Stimulated activated CD8-positive, alpha-beta memory T cell treated with anti-CD3 and anti-CD28 coated beads, Interleukin-4, amount 100 ng/mL, for 1 hour (primary cell): Measurements from ENCODE around the gene MYBPC2.
"Not testable (repeated sequence)": the region's sequence is repeated elsewhere in the genome, so short reads cannot be mapped to it uniquely, and the experiment has no call there.

Experiments used
- DNase-seq, 2 donors: peaks; one replicate each; pipeline ENCODE4 v3.0.0-alpha.2; 2020; ENCODE audit warnings: low read depth in 2 of 2, low spot score in 1 of 2

The MYBPC2 gene

GRCh38 chr19:50427318-50427925 is 5.3 kb upstream of the MYBPC2 start:
- DNase-seq: no peak

GRCh38 chr19:50427997-50428425 is 4.7 kb upstream of the MYBPC2 start:
- DNase-seq: no peak

- DNase-seq: no peak
Observed at GRCh38 chr19:50428772-50429463, 3.8 kb upstream of the MYBPC2 start.

- DNase-seq: no peak
Observed at GRCh38 chr19:50430888-50431342, 1.8 kb upstream of the MYBPC2 start.

GRCh38 chr19:50431343-50432220 is 1.1 kb upstream of the MYBPC2 start:
- peak; percentile 78 to 86 for DNase-seq

GRCh38 chr19:50433201-50434180 is 799 bp downstream of the MYBPC2 start:
- no peak for DNase-seq

GRCh38 chr19:50434525-50434924 is 1.8 kb downstream of the MYBPC2 start:
- DNase-seq: no peak

- no peak for DNase-seq
Observed at GRCh38 chr19:50435221-50435620, 2.5 kb downstream of the MYBPC2 start.

- DNase-seq: no peak
Observed at GRCh38 chr19:50435627-50436026, 2.9 kb downstream of the MYBPC2 start.

GRCh38 chr19:50437862-50438449 is 5.3 kb downstream of the MYBPC2 start:
- no peak for DNase-seq

- DNase-seq: not testable (repeated sequence)
Observed at GRCh38 chr19:50439130-50439529, 6.4 kb downstream of the MYBPC2 start.

GRCh38 chr19:50444059-50444458 is 11.4 kb downstream of the MYBPC2 start:
- DNase-seq: no peak

GRCh38 chr19:50447053-50447452 is 14.4 kb downstream of the MYBPC2 start:
- no peak for DNase-seq

GRCh38 chr19:50447750-50448149 is 15.1 kb downstream of the MYBPC2 start:
- no peak for DNase-seq

- DNase-seq: no peak
Observed at GRCh38 chr19:50449236-50449899, 16.7 kb downstream of the MYBPC2 start.

- no peak for DNase-seq
Observed at GRCh38 chr19:50450369-50451222, 17.9 kb downstream of the MYBPC2 start.

- DNase-seq: no peak
Observed at GRCh38 chr19:50451223-50451534, 18.5 kb downstream of the MYBPC2 start.

GRCh38 chr19:50453243-50453642 is 20.6 kb downstream of the MYBPC2 start:
- no peak for DNase-seq

GRCh38 chr19:50455992-50456391 is 23.3 kb downstream of the MYBPC2 start:
- DNase-seq: no peak
